IPS-18c (cell line): Measurements from ENCODE around the gene UST.

Experiments
- H3K4me3 ChIP-seq: 2 replicates; pipeline ENCODE4 v1.7.0; 2013; ENCODE audit warnings: low read depth, mild to moderate bottlenecking, low read length, moderate library complexity; ENCODE audit not compliant: insufficient read depth
- H3K9me3 ChIP-seq: one replicate; pipeline ENCODE4 v1.6.1; 2013; ENCODE audit warnings: mild to moderate bottlenecking, low read length, moderate library complexity; ENCODE audit not compliant: control insufficient read depth, insufficient read depth

The UST gene

GRCh38 chr6:149122850-149123821 is 376.3 kb downstream of the UST start:
- no peak overlapping the region for H3K4me3 ChIP-seq
- no peaks in the 10 kb centered on the region for H3K9me3 ChIP-seq

- H3K4me3 ChIP-seq, result no peak overlapping the region
- no peaks in the 10 kb centered on the region for H3K9me3 ChIP-seq
Observed at GRCh38 chr6:149125309-149125708, 378.5 kb downstream of the UST start.
